Fibroblast of lung (primary cell): ENCODE data around the gene C8G.

ENCODE experiments used
- EZH2 ChIP-seq: IDR thresholded peaks from 2 replicates; pipeline ENCODE4 v1.5.1; 2012; ENCODE audit warnings: low read length, control low read depth, mild to moderate bottlenecking; ENCODE audit errors: missing control alignments
- TF ChIP-seq, protein P1 (sequence below), 2 donors: IDR thresholded peaks in 1 of 2; conservative IDR thresholded peaks in 1 of 2; 1 replicate in 1 of 2; 2 replicates in 1 of 2; pipeline ENCODE4 v1.5.1; 2011 to 2012; ENCODE audit warnings: low read length in 2 of 2, control low read depth in 1 of 2, inconsistent platforms in 1 of 2, low read depth in 1 of 2, mild to moderate bottlenecking in 1 of 2

DNA sequence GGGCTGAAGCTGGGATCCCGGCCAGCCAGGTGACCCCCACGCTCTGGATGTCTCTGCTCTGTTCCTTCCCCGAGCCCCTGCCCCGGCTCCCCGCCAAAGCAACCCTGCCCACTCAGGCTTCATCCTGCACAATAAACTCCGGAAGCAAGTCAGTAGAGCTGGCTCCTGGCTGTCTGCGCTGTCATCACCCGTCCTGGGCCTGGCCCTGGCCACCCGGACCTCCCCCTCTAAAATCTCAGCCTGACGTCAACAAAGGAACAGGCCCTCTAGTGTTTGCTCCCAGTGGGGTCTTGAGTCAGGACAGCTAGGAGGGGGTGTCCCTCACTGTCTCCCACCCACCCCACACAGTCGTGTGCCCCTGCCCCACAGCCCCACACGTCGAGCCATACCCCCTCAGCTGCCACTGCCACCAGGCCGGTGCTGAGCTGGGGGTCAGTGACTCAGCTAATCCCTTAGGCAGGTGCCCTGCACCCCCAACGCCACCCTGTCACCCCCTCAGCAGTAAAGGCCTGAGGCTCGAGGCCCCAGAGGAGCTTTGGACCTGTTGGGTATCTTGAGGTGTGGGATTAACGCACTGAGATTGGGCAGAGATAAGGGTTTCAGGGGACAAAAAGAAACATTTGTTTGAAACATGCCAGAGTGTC, 36.7 kb downstream of the C8G start:
- TF ChIP-seq, protein P1, sequence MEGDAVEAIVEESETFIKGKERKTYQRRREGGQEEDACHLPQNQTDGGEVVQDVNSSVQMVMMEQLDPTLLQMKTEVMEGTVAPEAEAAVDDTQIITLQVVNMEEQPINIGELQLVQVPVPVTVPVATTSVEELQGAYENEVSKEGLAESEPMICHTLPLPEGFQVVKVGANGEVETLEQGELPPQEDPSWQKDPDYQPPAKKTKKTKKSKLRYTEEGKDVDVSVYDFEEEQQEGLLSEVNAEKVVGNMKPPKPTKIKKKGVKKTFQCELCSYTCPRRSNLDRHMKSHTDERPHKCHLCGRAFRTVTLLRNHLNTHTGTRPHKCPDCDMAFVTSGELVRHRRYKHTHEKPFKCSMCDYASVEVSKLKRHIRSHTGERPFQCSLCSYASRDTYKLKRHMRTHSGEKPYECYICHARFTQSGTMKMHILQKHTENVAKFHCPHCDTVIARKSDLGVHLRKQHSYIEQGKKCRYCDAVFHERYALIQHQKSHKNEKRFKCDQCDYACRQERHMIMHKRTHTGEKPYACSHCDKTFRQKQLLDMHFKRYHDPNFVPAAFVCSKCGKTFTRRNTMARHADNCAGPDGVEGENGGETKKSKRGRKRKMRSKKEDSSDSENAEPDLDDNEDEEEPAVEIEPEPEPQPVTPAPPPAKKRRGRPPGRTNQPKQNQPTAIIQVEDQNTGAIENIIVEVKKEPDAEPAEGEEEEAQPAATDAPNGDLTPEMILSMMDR (conservative IDR thresholded peaks at IDR 0.05 in 1 of 2, IDR thresholded peaks at IDR 0.05 in 1 of 2; ENCODE audit: low read depth in 1 of 2, low read length in 2 of 2) = no peak
- TF ChIP-seq EZH2 = no peak
